ENCODE measurements around the gene GPR132. TPM values are rescaled to one million over a fixed set of nuclear protein-coding genes. Genes with fewer than 3 reads are reported as not detected.

Gene GPR132
- total RNA-seq, 1 experiment from 2014 or later = 0.21 TPM

GRCh38 chr14:105005929-105006830, 59.0 kb downstream of the GPR132 start:
- no peak for DNase-seq (ENCODE audit: low read depth)

- no peak for DNase-seq (ENCODE audit: low read depth)
Observed at GRCh38 chr14:105005329-105005928, 59.8 kb downstream of the GPR132 start.

Small RNA genes lying within 50 kb of the gene (small RNA-seq; reads per million reads assigned to genes)
- gene AL512356.2 = not detected

Other genes with a start within 250 kb of the GPR132 start
- gene CEP170B, start 200.2 kb downstream of the GPR132 start, total RNA-seq (2014; rRNA removed; shearing (Covaris generic)) = 17.9 and 21.3 TPM in 2 replicates
- gene PLD4, start 140.6 kb downstream of the GPR132 start, total RNA-seq (2014; rRNA removed; shearing (Covaris generic)) = 0.02 and 0.10 TPM in 2 replicates
- gene AHNAK2, start 87.1 kb downstream of the GPR132 start, total RNA-seq (2014; rRNA removed; shearing (Covaris generic)) = 52.6 and 54.6 TPM in 2 replicates
- 5.1 and 5.4 TPM in 2 replicates for gene CLBA1, start 79.6 kb downstream of the GPR132 start, total RNA-seq (2014; rRNA removed; shearing (Covaris generic))
- gene CDCA4, start 44.3 kb downstream of the GPR132 start, total RNA-seq (2014; rRNA removed; shearing (Covaris generic)) = 70.9 and 87.9 TPM in 2 replicates
- gene JAG2, start 103.3 kb upstream of the GPR132 start, total RNA-seq (2014; rRNA removed; shearing (Covaris generic)) = 0.47 and 0.48 TPM in 2 replicates
- gene NUDT14, start 115.9 kb upstream of the GPR132 start, total RNA-seq (2014; rRNA removed; shearing (Covaris generic)) = 14.2 and 21.4 TPM in 2 replicates
- gene BTBD6, start 183.1 kb upstream of the GPR132 start, total RNA-seq (2014; rRNA removed; shearing (Covaris generic)) = 8.3 and 9.3 TPM in 2 replicates
- gene BRF1, start 235.6 kb upstream of the GPR132 start, total RNA-seq (2014; rRNA removed; shearing (Covaris generic)) = 25.4 and 25.6 TPM in 2 replicates
- 33.0 and 33.3 TPM in 2 replicates for gene PACS2, start 249.3 kb upstream of the GPR132 start, total RNA-seq (2014; rRNA removed; shearing (Covaris generic))